Mucosa of gallbladder (tissue), 1 donor: ENCODE measurements around the gene IQCK. TPM values are rescaled to one million over a fixed set of nuclear protein-coding genes. Genes with fewer than 3 reads are reported as not detected.
A peak's percentile ranks its signal among the peaks of the same experiment; 100 is the strongest.
"Not testable (repeated sequence)": the region's sequence is repeated elsewhere in the genome, so short reads cannot be mapped to it uniquely, and the experiment has no call there.

Experiments used
- DNase-seq: peaks from one replicate; pipeline ENCODE4 v3.0.0-alpha.2; 2020; ENCODE audit warnings: low spot score
- total RNA-seq: library from RNA; stranded (reverse); gene quantifications from one replicate; pipeline ENCODE4 v1.2.1, GENCODE V29; 2021
- donor health status: DM: no; HTN: no; CAD: no.

IQCK gene
- 23.7 TPM for total RNA-seq

GRCh38 chr16:19717741-19718623 is at the start of gene IQCK, which contains the start of gene KNOP1:
Gene IQCK (plus strand): TSS chr16:19718271. CDS start chr16:19718307, 36 bp downstream.
Gene KNOP1 (minus strand): TSS chr16:19718227. CDS start chr16:19715035, 3,192 bp downstream.
- peak; percentile 90 for DNase-seq

- DNase-seq = no peak
Observed at GRCh38 chr16:19672378-19672777, 45.7 kb upstream of the IQCK start.

GRCh38 chr16:19674485-19674884 is 43.6 kb upstream of the IQCK start:
- no peak for DNase-seq

- DNase-seq = no peak
Observed at GRCh38 chr16:19677402-19677801, 40.7 kb upstream of the IQCK start.

GRCh38 chr16:19678804-19679203 is 39.3 kb upstream of the IQCK start:
- DNase-seq = no peak

GRCh38 chr16:19679281-19679680 is 38.8 kb upstream of the IQCK start:
- not testable (repeated sequence) for DNase-seq

- no peak for DNase-seq
Observed at GRCh38 chr16:19680881-19681340, 37.2 kb upstream of the IQCK start.

- DNase-seq = no peak
Observed at GRCh38 chr16:19681637-19682036, 36.4 kb upstream of the IQCK start.

GRCh38 chr16:19683453-19684236 is 34.4 kb upstream of the IQCK start:
- no peak for DNase-seq

- DNase-seq = no peak
Observed at GRCh38 chr16:19685176-19685575, 32.9 kb upstream of the IQCK start.

- no peak for DNase-seq
Observed at GRCh38 chr16:19687279-19687678, 30.8 kb upstream of the IQCK start.

GRCh38 chr16:19688396-19689024 is 29.6 kb upstream of the IQCK start:
- no peak for DNase-seq

- DNase-seq = no peak
Observed at GRCh38 chr16:19689342-19689741, 28.7 kb upstream of the IQCK start.

GRCh38 chr16:19690196-19690595 is 27.9 kb upstream of the IQCK start:
- no peak for DNase-seq

- DNase-seq = no peak
Observed at GRCh38 chr16:19691161-19691711, 26.8 kb upstream of the IQCK start.

GRCh38 chr16:19694989-19695388 is 23.1 kb upstream of the IQCK start:
- no peak for DNase-seq

- peak; percentile 86 for DNase-seq
Observed at GRCh38 chr16:19696328-19696727, 21.7 kb upstream of the IQCK start.

GRCh38 chr16:19696961-19697360 is 21.1 kb upstream of the IQCK start:
- no peak for DNase-seq

- peak; percentile 53 for DNase-seq
Observed at GRCh38 chr16:19697756-19698318, 20.2 kb upstream of the IQCK start.

GRCh38 chr16:19698480-19699465 is 19.3 kb upstream of the IQCK start:
- DNase-seq = no peak
